Measurements from ENCODE around the gene CEP162.

GRCh38 chr6:84220809-84221409 is 6.5 kb downstream of the CEP162 start:
- no peak for TF ChIP-seq ZNF331 (CRISPR knock-in tag; IDR thresholded peaks at IDR 0.05; ENCODE audit: low read depth)
- TF ChIP-seq CTCF (conservative IDR thresholded peaks at IDR 0.05; ENCODE audit: low read depth in 2 of 2), result peak in 1 of 2 experiments; percentile 74; a peak in 3 of 4 replicates
- TF ChIP-seq EZH2phosphoT487 (IDR thresholded peaks at IDR 0.05; ENCODE audit: unreplicated experiment), result no peak
